Heart left ventricle (tissue), 13 donors: ENCODE measurements around the gene CRIM1.

Source experiments
- POLR2A ChIP-seq, 2 donors: fragments of 450-650 bp; IDR thresholded peaks; one replicate each; pipeline ENCODE4 v1.6.1; 2017; ENCODE audit warnings: antibody characterized with exemption in 2 of 2, mild to moderate bottlenecking in 2 of 2, moderate library complexity in 2 of 2
- TF ChIP-seq, protein P1 (sequence below), 12 donors: fragments of 200-600 bp; sonication (generic) in 4 of 12; IDR thresholded peaks; one replicate each; pipeline versions ENCODE4 v1.5.0 to v1.8.0; 2018 to 2022; ENCODE audit warnings: antibody characterized with exemption in 12 of 12, mild to moderate bottlenecking in 5 of 12
- donor health status: ischemic (EF 13 %, LVEDD 7.1; RV severe dilation, severe dysfunction).
- donor health status: DM: no; HTN: yes; CAD: no.
- donor health status: DM: no; HTN: no; CAD: no.
- donor health status: ischemic (EF 25% LVEDD 6.9; RV normal size, moderate dysfunction).
- donor health status: ischemic (EF 25% LVEDD 5.7; RV mildly dilated, moderate dysfunction).
- donor health status: ischemic (EF 35%, LVEDD 5.7; RV mildly dilated, moderate dysfunction).
- donor health status: nonischemic (EF 11% LVEDD 7.7; RV severe dilation, severe dysfunction).
- donor health status: DM: yes; HTN: yes; CAD: no.
- donor health status: PGD.
- donor health status: ischemic (EF 29% LVEDD 5.4; RV normal size, mild dysfunction).
- donor health status: nonischemic (EF 23%, LVEDD 6.1; RV moderate dilation, normal function).

DNA sequence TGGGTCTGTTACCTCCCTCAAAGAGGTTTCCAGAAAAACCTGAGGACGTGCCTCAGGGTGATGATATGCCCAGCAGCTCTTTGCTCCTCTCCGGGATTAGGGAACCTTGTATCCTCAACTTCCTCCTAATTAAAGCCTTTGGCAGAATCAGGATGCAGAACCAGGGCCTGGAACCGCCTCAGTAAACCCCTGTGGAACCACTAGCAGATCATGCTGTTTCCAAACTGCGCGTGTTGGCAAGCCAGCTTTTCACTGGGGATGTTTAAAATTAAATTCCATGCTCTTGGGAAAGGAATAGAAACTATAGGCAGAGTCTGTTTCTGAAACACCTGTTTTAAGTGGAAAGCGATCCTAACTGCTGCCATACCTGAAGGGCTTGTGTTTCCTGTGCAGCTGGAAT lies 26.4 kb downstream of the CRIM1 start:
- TF ChIP-seq, protein P1, sequence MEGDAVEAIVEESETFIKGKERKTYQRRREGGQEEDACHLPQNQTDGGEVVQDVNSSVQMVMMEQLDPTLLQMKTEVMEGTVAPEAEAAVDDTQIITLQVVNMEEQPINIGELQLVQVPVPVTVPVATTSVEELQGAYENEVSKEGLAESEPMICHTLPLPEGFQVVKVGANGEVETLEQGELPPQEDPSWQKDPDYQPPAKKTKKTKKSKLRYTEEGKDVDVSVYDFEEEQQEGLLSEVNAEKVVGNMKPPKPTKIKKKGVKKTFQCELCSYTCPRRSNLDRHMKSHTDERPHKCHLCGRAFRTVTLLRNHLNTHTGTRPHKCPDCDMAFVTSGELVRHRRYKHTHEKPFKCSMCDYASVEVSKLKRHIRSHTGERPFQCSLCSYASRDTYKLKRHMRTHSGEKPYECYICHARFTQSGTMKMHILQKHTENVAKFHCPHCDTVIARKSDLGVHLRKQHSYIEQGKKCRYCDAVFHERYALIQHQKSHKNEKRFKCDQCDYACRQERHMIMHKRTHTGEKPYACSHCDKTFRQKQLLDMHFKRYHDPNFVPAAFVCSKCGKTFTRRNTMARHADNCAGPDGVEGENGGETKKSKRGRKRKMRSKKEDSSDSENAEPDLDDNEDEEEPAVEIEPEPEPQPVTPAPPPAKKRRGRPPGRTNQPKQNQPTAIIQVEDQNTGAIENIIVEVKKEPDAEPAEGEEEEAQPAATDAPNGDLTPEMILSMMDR (IDR thresholded peaks at IDR 0.05): no peak
- TF ChIP-seq POLR2A (IDR thresholded peaks at IDR 0.05): no peak
